DMS153 (cell line): ENCODE data around the gene MYRIP.

Experiments
- DNase-seq: peaks from one replicate; lab custom pipeline; 2025; lab: John Stamatoyannopoulos, UW

MYRIP gene

GRCh38 chr3:40189118-40189517 is 379.7 kb downstream of the MYRIP start:
- no peak for DNase-seq

DNA sequence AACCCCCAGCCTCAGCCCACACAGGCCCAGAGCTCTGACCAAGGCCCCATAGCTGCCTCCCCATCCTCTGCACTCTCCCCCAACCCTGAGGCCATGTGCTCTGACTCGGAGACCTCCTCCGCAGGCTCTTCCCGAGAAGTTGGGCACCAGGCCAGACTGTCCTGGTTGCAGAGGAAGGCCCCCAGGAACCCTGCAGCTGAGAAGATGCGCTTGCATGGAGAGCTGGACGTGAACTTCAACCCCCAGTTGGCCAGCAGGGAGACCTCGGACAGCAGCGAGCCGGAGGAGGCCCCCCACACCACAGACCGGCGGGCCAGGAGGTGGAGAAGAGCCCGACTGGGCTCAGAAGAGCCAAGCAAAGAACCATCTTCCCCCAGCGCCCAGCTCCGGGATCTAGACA is 380.6 kb downstream of the MYRIP start:
- no peak for DNase-seq

GRCh38 chr3:40191251-40191650 is 381.8 kb downstream of the MYRIP start:
- no peak for DNase-seq

DNA sequence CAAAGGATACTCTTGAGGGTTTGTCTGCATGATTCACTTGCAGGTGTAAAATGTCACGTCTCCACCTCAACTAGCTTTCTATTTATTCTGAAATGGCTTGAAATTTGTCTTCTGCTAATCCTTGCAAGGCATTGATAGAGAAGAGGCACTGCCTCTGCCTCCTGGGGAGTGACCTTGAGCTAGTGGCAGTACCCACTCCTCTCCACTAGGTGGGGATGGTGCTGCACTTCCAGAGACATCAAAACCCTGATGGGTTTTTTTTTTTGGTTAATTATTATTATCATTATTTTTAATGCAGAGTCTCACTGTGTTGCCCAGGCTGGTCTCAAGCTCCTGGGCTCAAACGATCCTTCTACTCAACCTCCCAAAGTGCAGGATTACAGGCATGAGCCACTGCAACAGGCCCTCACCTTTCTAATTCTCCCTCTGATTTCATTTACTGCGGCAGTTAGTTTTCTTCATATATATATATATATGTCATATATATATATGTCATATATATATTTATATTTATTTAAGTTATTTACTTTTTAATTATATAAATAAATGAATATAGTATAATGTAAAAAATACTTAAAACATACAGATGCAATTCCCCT is 382.5 kb downstream of the MYRIP start:
- no peak for DNase-seq

DNA sequence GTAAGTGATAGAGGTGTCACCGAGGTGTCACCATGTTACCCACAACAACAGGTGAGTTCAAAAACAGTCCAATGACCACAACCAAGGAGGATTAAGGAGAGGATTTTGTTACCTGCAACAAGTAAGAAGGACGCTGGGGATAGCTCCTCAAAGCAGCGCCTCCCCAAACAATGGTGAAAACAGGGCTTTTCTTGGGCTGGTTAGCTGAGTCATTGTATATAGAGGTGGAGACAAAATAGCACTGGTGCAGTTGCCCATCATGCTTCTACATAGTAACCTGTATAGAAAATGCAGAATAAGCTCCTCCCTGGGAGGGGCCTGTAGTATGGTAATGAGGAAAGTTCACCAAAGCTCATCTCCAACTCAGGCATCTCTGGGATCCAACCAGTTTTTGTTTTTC is 383.2 kb downstream of the MYRIP start:
- no peak for DNase-seq

GRCh38 chr3:40196966-40197365 is 387.6 kb downstream of the MYRIP start:
- DNase-seq, result no peak

GRCh38 chr3:40200692-40201316 is 391.4 kb downstream of the MYRIP start:
- DNase-seq, result no peak

DNA sequence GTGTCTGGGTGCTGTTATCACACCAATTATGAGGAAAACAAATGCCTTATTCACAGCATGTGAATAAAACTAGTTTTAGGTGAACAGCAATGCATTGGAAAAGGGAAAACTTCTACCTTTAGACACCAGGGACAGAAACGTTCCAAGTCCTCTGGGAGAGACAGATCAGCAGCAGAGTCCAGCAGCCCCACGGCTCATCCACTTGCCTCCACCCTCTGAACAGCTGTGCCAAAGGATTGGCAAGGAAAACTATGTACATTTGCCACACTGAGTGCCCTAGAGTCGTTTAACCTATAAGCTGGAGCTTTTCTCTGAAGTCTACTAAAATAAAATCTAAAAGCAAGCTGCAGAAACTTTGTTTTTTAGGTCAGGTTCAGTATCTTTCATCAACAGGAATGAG is 392.4 kb downstream of the MYRIP start:
- no peak for DNase-seq

- DNase-seq, result no peak
These were observed 397.1 kb downstream of the MYRIP start for GRCh38 chr3:40206522-40206921.

- no peak for DNase-seq
These were observed 398.4 kb downstream of the MYRIP start for GRCh38 chr3:40207796-40208195.

DNA sequence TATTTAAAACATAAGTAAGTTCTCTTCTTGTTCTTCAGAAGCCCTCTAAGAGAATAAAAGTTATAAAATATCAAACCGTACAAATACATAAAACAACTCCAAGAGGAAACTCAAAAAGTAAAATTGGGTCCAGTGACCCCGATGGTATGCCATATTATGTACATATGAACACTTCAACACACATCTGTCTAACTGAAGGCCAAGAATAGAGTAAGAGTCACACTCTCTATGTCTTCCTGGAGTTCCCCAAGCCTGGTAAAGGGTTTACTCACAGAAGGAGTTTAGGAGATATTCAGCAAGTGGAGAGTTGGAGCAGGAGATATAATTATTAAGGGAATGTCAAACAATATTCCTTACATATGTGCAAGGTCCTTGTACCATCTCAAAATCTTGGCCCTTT is 398.8 kb downstream of the MYRIP start:
- DNase-seq, result no peak

DNA sequence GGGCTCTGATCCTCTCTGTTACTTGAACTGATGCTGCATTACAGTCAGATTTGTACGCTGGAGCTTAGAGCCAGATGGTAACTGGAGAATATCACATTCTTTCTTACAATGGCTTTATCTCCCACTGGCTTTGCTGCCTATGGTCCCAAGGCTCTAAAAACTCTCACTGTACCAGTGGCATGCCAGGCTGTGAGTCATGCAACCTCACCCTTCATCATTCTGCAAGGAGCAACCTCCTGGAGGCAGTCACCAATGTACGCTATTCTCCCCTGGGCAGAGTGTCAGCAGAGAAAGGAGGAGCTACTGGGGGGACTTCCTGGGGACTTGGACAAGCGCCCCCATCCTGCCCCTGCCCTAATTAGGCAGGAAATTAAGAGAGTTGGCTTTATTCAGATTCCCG is 402.2 kb downstream of the MYRIP start:
- no peak for DNase-seq

GRCh38 chr3:40213556-40213955 is 404.1 kb downstream of the MYRIP start:
- no peak for DNase-seq

- DNase-seq, result no peak
These were observed 405.6 kb downstream of the MYRIP start for GRCh38 chr3:40215015-40215414.

DNA sequence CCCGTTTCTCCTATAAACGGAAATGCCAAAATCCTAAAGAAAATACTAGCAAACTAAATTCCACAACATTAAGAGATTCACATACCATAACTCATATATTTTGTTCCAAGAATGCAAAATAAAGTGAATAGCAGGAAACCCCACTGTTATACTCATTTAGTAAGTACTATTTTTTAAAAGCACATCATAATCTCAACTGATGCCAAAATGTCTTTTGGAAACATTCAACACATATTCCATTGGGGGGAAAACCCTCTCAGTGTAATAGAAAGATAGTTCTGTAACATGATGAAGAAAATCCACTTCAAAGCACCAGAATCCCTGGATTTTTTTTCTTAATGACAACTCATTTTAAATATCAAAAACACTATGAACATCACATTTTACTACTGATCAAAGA is 407.1 kb downstream of the MYRIP start:
- no peak for DNase-seq

- DNase-seq, result no peak
These were observed 414.4 kb downstream of the MYRIP start for GRCh38 chr3:40223856-40224255.

DNA sequence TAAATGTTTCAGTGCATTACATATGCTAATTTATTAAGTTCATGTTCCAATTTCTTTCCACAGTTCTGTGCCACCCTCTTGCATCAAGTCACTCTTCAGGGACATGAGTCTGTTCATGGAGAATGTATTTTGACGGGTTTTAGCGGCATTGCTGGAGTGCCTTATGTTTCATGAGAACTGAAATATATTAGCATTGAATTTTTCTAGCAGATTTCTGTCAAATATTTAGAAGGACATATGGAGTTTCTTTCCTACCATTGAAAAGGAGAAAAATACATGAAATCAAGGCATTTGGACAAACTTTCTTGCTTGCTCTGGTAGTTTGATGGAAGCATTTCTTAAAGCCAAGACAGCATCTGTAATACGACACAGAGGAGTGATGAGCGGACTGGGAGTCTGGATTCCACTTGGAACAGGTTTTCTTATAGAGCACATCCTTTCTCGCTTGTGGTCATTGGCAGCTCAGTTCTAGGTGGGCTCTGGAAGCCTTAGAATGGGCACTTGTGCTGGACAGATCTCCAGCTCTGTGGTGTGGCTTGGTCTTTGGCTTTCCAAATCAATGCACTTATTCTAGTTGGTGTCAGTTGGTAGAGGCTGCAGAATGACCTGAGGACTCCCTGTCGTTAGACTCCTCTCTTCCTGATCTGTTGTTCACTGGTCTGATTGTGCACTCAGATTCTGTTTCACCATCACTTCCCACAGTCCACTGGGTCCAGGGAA is 415.5 kb downstream of the MYRIP start:
- DNase-seq, result no peak

GRCh38 chr3:40226636-40227035 is 417.2 kb downstream of the MYRIP start:
- DNase-seq, result no peak

GRCh38 chr3:40228792-40229350 is 419.5 kb downstream of the MYRIP start:
- DNase-seq, result no peak

DNA sequence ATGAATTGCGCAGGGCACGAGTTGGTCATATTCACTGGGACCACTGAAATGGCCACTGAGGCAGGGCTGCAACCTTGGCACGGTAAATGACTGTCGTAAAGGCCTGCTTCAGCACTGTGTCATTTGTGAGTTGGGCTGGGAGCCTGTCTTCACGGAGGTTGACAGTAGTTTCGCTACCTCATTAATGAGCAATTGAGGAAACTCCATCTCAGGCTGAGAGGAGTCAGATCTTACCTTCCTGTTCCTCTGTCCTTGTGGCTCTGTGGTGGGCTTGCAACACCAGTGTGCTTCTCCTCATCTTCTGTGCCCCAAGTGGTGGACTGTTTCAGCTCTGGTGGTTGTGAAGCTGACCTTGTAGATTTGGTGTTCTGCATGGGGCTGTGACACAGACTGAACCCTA is 420.0 kb downstream of the MYRIP start:
- no peak for DNase-seq

DNA sequence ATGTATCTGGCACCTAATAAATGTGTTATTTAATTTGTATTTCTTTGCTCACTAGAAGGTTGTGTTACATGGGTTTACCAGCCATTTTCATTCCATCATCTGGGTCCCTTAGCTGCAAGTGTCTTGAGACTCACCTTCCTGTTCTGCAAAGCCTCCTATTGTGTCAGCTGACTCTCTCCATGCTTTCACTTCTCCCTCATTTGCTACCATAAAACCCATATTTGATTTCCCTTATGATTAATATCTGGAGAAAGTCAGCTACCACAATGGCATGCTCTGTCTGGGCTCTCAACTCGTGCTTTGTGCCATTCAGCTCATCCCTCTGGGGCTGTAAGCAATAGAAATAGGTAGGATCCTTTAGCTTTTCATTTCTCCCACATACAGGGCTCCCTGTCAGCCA is 420.6 kb downstream of the MYRIP start:
- DNase-seq, result no peak

DNA sequence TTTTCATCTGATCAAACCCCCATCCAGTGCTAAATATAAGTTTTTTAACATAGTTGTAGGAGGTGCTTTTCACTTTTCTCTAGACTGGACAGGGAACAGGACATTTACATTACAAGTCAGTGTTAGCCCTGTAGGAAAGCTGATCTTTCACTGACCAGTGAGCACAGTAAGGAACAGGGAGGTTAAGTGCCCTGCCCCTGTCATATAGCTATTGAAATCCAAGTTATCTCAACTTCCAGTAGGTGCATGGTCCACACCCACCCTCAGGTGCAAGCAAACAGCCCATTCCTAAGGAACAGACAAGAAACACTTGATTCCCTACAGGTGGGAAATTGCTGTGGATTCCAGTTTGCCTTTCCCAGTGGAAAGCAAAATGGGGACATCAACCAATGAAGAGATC is 421.0 kb downstream of the MYRIP start:
- no peak for DNase-seq

- DNase-seq, result no peak
These were observed 423.2 kb downstream of the MYRIP start for GRCh38 chr3:40232626-40233025.
